ENCODE data around the gene XAGE3. TPM values are rescaled to one million over a fixed set of nuclear protein-coding genes. Genes with fewer than 3 reads are reported as not detected.

Gene XAGE3
- total RNA-seq, 2 donors from 2014 or later, result not detected

GRCh38 chrX:52821079-52821760 is 46.7 kb downstream of the XAGE3 start:
- H3K27ac ChIP-seq (ENCODE audit: low read depth, low read length), result no peak overlapping the region
- peaks cover 45% of the 10 kb centered on the region for H3K9me3 Mint-ChIP-seq
- H3K9me3 ChIP-seq (ENCODE audit: control insufficient read depth, low read length), result no peaks in the 10 kb centered on the region
- H3K27me3 Mint-ChIP-seq (ENCODE audit: insufficient read depth), result peaks cover 15% of the 10 kb centered on the region
- no peaks in the 10 kb centered on the region for H3K36me3 Mint-ChIP-seq (ENCODE audit: low read depth)
- no peak for DNase-seq
- H3K4me3 ChIP-seq (ENCODE audit: low read length), result no peak overlapping the region
- no peak overlapping the region for H3K27ac Mint-ChIP-seq
- no peaks in the 10 kb centered on the region for H3K36me3 ChIP-seq (ENCODE audit: control insufficient read depth, insufficient read depth, low read length)
- no peak overlapping the region for H3K9ac ChIP-seq (ENCODE audit: extremely low read depth, low read length, poor library complexity, severe bottlenecking)
- H3K4me3 Mint-ChIP-seq, result no peak overlapping the region
- H3K4me1 ChIP-seq (ENCODE audit: control insufficient read depth, insufficient read depth, low read length), result no peaks in the 10 kb centered on the region
- WGBS, 2 experiments (ENCODE audit: insufficient coverage in 1 of 2, insufficient read length in 1 of 2), result 80 to 84% methylated on average over 2 to 9 of the region's 11 CpGs
- no peaks in the 10 kb centered on the region for H3K4me1 Mint-ChIP-seq
- TF ChIP-seq CTCF (conservative IDR thresholded peaks at IDR 0.05), result no peak
- H3K27me3 ChIP-seq (ENCODE audit: control insufficient read depth, insufficient read depth, low read length, poor library complexity, severe bottlenecking), result no peaks in the 10 kb centered on the region

GRCh38 chrX:52819788-52820187 is 48.1 kb downstream of the XAGE3 start:
- Mint-ChIP-seq H3K27me3 (ENCODE audit: insufficient read depth) (peaks cover 20% of the 10 kb centered on the region), H3K9me3 (peaks cover 50% of the 10 kb centered on the region), H3K4me1 (no peaks in the 10 kb centered on the region), H3K4me3 (no peak overlapping the region), H3K27ac (no peak overlapping the region), H3K36me3 (ENCODE audit: low read depth) (no peaks in the 10 kb centered on the region)
- Histone ChIP-seq H3K9ac (ENCODE audit: extremely low read depth, low read length, poor library complexity, severe bottlenecking) (no peak overlapping the region), H3K27me3 (ENCODE audit: control insufficient read depth, insufficient read depth, low read length, poor library complexity, severe bottlenecking) (no peaks in the 10 kb centered on the region), H3K36me3 (ENCODE audit: control insufficient read depth, insufficient read depth, low read length) (no peaks in the 10 kb centered on the region), H3K27ac (ENCODE audit: low read depth, low read length) (no peak overlapping the region), H3K4me1 (ENCODE audit: control insufficient read depth, insufficient read depth, low read length) (no peaks in the 10 kb centered on the region), H3K9me3 (ENCODE audit: control insufficient read depth, low read length) (no peaks in the 10 kb centered on the region), H3K4me3 (ENCODE audit: low read length) (no peak overlapping the region)
- WGBS, 2 experiments (ENCODE audit: insufficient coverage in 1 of 2, insufficient read length in 1 of 2), result 72 to 83% methylated on average over 2 to 4 of the region's 4 CpGs
- DNase-seq, result no peak
- no peak for TF ChIP-seq CTCF (conservative IDR thresholded peaks at IDR 0.05)

Other genes starting within 250 kb of the XAGE3 start
- not detected for gene SSX7, start 213.2 kb downstream of the XAGE3 start, total RNA-seq
- gene SSX2, start 160.9 kb downstream of the XAGE3 start, total RNA-seq, result not detected
- gene SSX2B, start 116.8 kb downstream of the XAGE3 start, total RNA-seq, result not detected
- gene SPANXN5, start 70.7 kb downstream of the XAGE3 start, total RNA-seq, result not detected
- not detected for gene XAGE5, start 56.8 kb downstream of the XAGE3 start, total RNA-seq
- gene FAM156B, start 29.2 kb upstream of the XAGE3 start, total RNA-seq, result 10 to 100 TPM; 10.9 to 12.8 TPM
- gene FAM156A, start 90.4 kb upstream of the XAGE3 start, total RNA-seq, result 10 to 100 TPM; 14.0 to 21.6 TPM
- 1 to 10 TPM; 7.0 to 9.4 TPM for gene GPR173, start 180.7 kb upstream of the XAGE3 start, total RNA-seq
- 10 to 100 TPM; 16.6 to 25.1 TPM for gene TSPYL2, start 214.3 kb upstream of the XAGE3 start, total RNA-seq
- gene KANTR, start 226.1 kb upstream of the XAGE3 start, total RNA-seq, result 10 to 100 TPM; 11.7 to 14.4 TPM

Data from endodermal cell (in vitro differentiated cells).